Esophagus squamous epithelium (tissue), 5 donors: ENCODE data around the gene GPR176. TPM values are rescaled to one million over a fixed set of nuclear protein-coding genes. Genes with fewer than 3 reads are reported as not detected.

Source experiments
- DNase-seq: peaks from one replicate; lab custom pipeline; 2025; lab: John Stamatoyannopoulos, UW
- H3K27ac ChIP-seq, 4 donors: fragments of 200-600 bp; sonication (generic); one replicate each; pipeline ENCODE4 v1.5.1; 2016 to 2019; ENCODE audit warnings: mild to moderate bottlenecking in 1 of 4
- H3K27me3 ChIP-seq, 4 donors: fragments of 200-600 bp; sonication (generic); 1 replicate in 3 of 4; 2 replicates in 1 of 4; pipeline versions ENCODE4 v1.5.1 to v1.6.0; 2017 to 2021; ENCODE audit warnings: antibody characterized with exemption in 1 of 4
- H3K36me3 ChIP-seq, 3 donors: fragments of 200-600 bp; sonication (generic); one replicate each; pipeline ENCODE4 v1.5.1; 2016 to 2019
- H3K4me1 ChIP-seq, 3 donors: fragments of 200-600 bp; sonication (generic); one replicate each; pipeline ENCODE4 v1.5.1; 2017 to 2019
- H3K4me3 ChIP-seq, 4 donors: fragments of 200-600 bp; sonication (generic); 1 replicate in 3 of 4; 2 replicates in 1 of 4; pipeline ENCODE4 v1.5.1; 2016 to 2019; ENCODE audit warnings: mild to moderate bottlenecking in 2 of 4, moderate library complexity in 1 of 4
- H3K9me3 ChIP-seq, 3 donors: fragments of 200-600 bp; sonication (generic); one replicate each; pipeline ENCODE4 v1.5.1; 2016 to 2019
- CTCF ChIP-seq, 6 experiments: fragments of 450-650 bp in 4 of 6; fragments of 200-600 bp in 2 of 6; sonication (generic) in 2 of 6; IDR thresholded peaks; one replicate each; pipeline ENCODE4 v1.5.1; 2016 to 2019; ENCODE audit warnings: antibody characterized with exemption in 6 of 6, mild to moderate bottlenecking in 4 of 6, moderate library complexity in 4 of 6
- POLR2A ChIP-seq, 4 donors: fragments of 450-650 bp; IDR thresholded peaks; one replicate each; pipeline ENCODE4 v1.6.1; 2017; ENCODE audit warnings: antibody characterized with exemption in 4 of 4, mild to moderate bottlenecking in 4 of 4, moderate library complexity in 3 of 4
- WGBS, 2 donors: methylation state at CpG; one replicate each; pipeline ENCODE4 v1.1.5; 2018; 5-methylcytosine and 5-hydroxymethylcytosine counted together
- intact Hi-C: fragments of 100-400 bp; cut with DNase I; formaldehyde crosslinking; loops from one replicate; pipeline ENCODE4 v1.15.0; 2022
- total RNA-seq, 4 donors: library from RNA; depleted of rRNA; stranded (reverse); fragments of >200 nt; gene quantifications; one replicate each; pipeline ENCODE4 v1.1.0, GENCODE V29; 2016
- donor health status: DM: yes; HTN: yes; CAD: no.

The GPR176 gene
- total RNA-seq, 4 donors from 2014 or later = 1.1 to 5.0 (median 4.0) TPM; not detected in 1

GRCh38 chr15:39914977-39915376 is 5.1 kb downstream of the GPR176 start:
- H3K36me3 ChIP-seq = no peaks in the 10 kb centered on the region
- no peak for TF ChIP-seq POLR2A (IDR thresholded peaks at IDR 0.05)
- no peak for TF ChIP-seq CTCF (IDR thresholded peaks at IDR 0.05)
- no peaks in the 10 kb centered on the region for H3K9me3 ChIP-seq
- H3K4me3 ChIP-seq = no peak overlapping the region
- 65 to 78% methylated on average over 2 of the region's 2 CpGs for WGBS, 2 donors
- H3K27ac ChIP-seq = no peak overlapping the region
- H3K4me1 ChIP-seq = peaks cover 6 to 16% (median 7%) of the 10 kb centered on the region in 3 donors
- H3K27me3 ChIP-seq = peaks cover 0 to 36% (median 5%) of the 10 kb centered on the region in 4 donors
- intact Hi-C loops = loop anchor here (10.0 kb wide), 1 partner anchor 60 kb away; no protein-coding TSS in a partner anchor
- DNase-seq = no peak

- no peak overlapping the region for H3K4me3 ChIP-seq
- no peaks in the 10 kb centered on the region for H3K9me3 ChIP-seq
- no peaks in the 10 kb centered on the region for H3K4me1 ChIP-seq
- TF ChIP-seq CTCF (IDR thresholded peaks at IDR 0.05) (no peak), POLR2A (IDR thresholded peaks at IDR 0.05) (no peak)
- 73 to 74% methylated on average over 4 to 5 of the region's 5 CpGs for WGBS, 2 donors
- H3K27ac ChIP-seq = no peak overlapping the region
- H3K27me3 ChIP-seq = no peaks in the 10 kb centered on the region
- intact Hi-C loops = no loop called here
- H3K36me3 ChIP-seq = no peaks in the 10 kb centered on the region
- DNase-seq = no peak
These were observed 11.1 kb downstream of the GPR176 start for GRCh38 chr15:39909007-39909406.

GRCh38 chr15:39908186-39908585 is 11.9 kb downstream of the GPR176 start:
- intact Hi-C loops = no loop called here
- DNase-seq = no peak

GRCh38 chr15:39907216-39907615 is 12.8 kb downstream of the GPR176 start:
- H3K4me1 ChIP-seq = no peaks in the 10 kb centered on the region
- WGBS, 2 donors = 86 to 91% methylated on average over 3 of the region's 3 CpGs
- no peak overlapping the region for H3K4me3 ChIP-seq
- no peaks in the 10 kb centered on the region for H3K9me3 ChIP-seq
- no peaks in the 10 kb centered on the region for H3K36me3 ChIP-seq
- intact Hi-C loops = no loop called here
- no peak overlapping the region for H3K27ac ChIP-seq
- TF ChIP-seq CTCF (IDR thresholded peaks at IDR 0.05) (no peak), POLR2A (IDR thresholded peaks at IDR 0.05) (no peak)
- no peak for DNase-seq
- H3K27me3 ChIP-seq = no peaks in the 10 kb centered on the region

More at GRCh38 chr15:39908186-39908585, 11.9 kb downstream of the GPR176 start:
- Histone ChIP-seq H3K27me3 (no peaks in the 10 kb centered on the region), H3K36me3 (no peaks in the 10 kb centered on the region), H3K4me3 (no peak overlapping the region), H3K27ac (no peak overlapping the region), H3K4me1 (no peaks in the 10 kb centered on the region), H3K9me3 (no peaks in the 10 kb centered on the region)
- TF ChIP-seq POLR2A (IDR thresholded peaks at IDR 0.05) (no peak), CTCF (IDR thresholded peaks at IDR 0.05) (no peak)
- WGBS, 2 donors = 5 to 6% methylated on average over 1 of the region's 1 CpG

GRCh38 chr15:39904115-39904514 is 16.0 kb downstream of the GPR176 start:
- WGBS, 2 donors = 75 to 85% methylated on average over 2 of the region's 2 CpGs
- intact Hi-C loops = no loop called here

More at GRCh38 chr15:39904115-39904514, 16.0 kb downstream of the GPR176 start:
- Histone ChIP-seq H3K27ac (no peak overlapping the region), H3K27me3 (no peaks in the 10 kb centered on the region), H3K4me3 (no peak overlapping the region), H3K9me3 (no peaks in the 10 kb centered on the region), H3K36me3 (no peaks in the 10 kb centered on the region), H3K4me1 (no peaks in the 10 kb centered on the region)
- DNase-seq = no peak
- no peak for TF ChIP-seq CTCF (IDR thresholded peaks at IDR 0.05)
- no peak for TF ChIP-seq POLR2A (IDR thresholded peaks at IDR 0.05)
